Gastrocnemius medialis (tissue), 4 donors: ENCODE measurements around the gene NOD2.

Source experiments
- CTCF ChIP-seq, 5 experiments: fragments of 450-650 bp in 3 of 5; fragments of 200-600 bp in 2 of 5; sonication (generic) in 2 of 5; IDR thresholded peaks in 4 of 5; conservative IDR thresholded peaks in 1 of 5; 1 replicate in 4 of 5; 2 replicates in 1 of 5; pipeline ENCODE4 v1.5.1; 2016 to 2019; ENCODE audit warnings: antibody characterized with exemption in 5 of 5, mild to moderate bottlenecking in 3 of 5, moderate library complexity in 3 of 5
- POLR2A ChIP-seq, 2 donors: fragments of 450-650 bp; IDR thresholded peaks; one replicate each; pipeline ENCODE4 v1.6.1; 2017; ENCODE audit warnings: antibody characterized with exemption in 2 of 2, mild to moderate bottlenecking in 2 of 2, moderate library complexity in 2 of 2

GRCh38 chr16:50671644-50672260 is 21.7 kb upstream of the NOD2 start:
- peak in 3 of 5 experiments; percentile 31 to 37 (median 34) for TF ChIP-seq CTCF (IDR thresholded peaks at IDR 0.05 in 4 of 5, conservative IDR thresholded peaks at IDR 0.05 in 1 of 5)
- TF ChIP-seq POLR2A (IDR thresholded peaks at IDR 0.05): no peak
